Central memory CD4-positive, alpha-beta T cell (primary cell): ENCODE results near the gene TEKT1.
"Not testable (repeated sequence)": the region's sequence is repeated elsewhere in the genome, so short reads cannot be mapped to it uniquely, and the experiment has no call there.

Source experiments
- DNase-seq: peaks from one replicate; pipeline ENCODE4 v3.0.0; 2022
- total RNA-seq, 3 experiments: gene quantifications; one replicate each; lab custom pipeline; 2026; lab: John Stamatoyannopoulos, UW

TEKT1 gene
- total RNA-seq = 0 to 0.39 (median 0) reads per million in 3 experiments

- DNase-seq = peak; percentile 79
Observed at GRCh38 chr17:6831661-6832263, at the start of gene TEKT1. TSS of gene TEKT1 (minus strand) at chr17:6831729. CDS start at chr17:6830376, 1,353 bp downstream.

DNA sequence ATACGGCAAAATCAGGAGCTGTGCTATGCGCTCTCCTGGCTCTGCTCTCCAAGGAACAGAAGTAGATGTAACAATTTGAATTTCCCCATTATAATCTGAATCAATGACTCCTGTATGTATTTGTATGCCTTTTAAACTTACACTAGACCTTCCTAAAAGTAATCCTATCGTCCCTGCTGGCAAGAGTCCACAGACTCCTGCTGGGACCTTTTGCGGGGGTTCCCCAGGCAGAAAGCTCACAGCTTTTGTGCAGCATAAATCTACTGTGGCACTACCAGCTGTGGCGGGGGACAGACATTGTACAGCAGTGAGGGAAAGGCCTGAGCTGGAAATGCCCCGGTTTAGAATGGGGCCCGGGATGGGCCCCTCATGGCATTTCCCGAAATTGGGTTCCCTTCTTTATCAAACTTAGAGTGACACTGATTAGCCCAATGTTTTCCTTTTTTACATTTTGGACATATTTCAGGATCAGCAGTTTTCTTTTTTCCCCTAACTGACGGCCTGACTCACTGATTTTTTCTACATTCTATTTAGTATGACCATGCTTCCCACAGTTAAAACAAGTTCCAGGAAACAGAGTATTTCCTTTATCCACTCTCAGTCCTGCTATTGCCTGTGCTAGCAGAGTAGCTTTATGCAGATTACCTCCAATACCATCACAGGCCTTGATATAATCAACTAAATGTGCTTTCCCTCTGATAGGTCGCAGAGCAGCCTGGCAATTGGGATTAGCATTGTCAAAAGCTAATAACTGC is 47.9 kb upstream of the TEKT1 start:
- DNase-seq = not testable (repeated sequence)

- DNase-seq = not testable (repeated sequence)
Observed at GRCh38 chr17:6875276-6875675, 43.7 kb upstream of the TEKT1 start.

DNA sequence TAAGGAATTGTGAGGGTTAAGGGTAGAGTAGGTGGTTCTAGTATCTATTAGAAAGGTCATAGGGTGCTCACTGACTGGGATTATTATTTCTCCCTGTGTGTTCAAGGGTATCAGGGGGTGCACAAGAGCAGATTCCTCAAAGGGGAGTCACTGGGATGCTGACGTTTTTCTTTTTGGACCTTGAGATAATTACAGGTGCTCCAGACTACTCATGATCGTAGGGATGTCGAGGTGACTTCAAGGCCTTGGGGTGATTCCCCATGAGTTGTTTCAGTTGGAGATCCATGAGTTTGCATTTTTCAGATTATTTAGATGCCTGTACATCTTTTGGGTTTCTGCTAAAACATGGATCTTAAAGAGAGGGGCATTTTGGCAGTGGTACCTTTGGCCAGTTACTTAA is 41.4 kb upstream of the TEKT1 start:
- DNase-seq = no peak

DNA sequence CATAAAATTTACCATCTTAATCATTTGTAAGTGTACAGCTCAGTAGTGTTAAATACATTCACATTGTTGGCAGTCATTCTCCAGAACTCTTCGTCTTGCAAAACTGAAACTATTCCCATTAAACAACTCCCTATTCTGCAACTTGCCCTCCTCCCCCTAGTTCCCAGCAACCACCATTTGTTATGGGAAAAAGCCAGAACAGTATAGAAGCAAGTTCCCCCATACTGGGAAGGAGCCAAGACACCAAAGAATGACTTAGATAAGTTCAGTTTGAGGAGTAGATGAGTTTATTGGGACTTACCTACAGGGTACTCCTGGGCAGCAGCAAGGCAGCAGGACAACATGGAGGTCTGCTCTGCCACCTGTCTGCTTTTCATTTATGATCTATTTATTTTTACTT is 39.3 kb upstream of the TEKT1 start:
- DNase-seq = no peak

GRCh38 chr17:6868582-6868981 is 37.1 kb upstream of the TEKT1 start:
- DNase-seq = no peak

DNA sequence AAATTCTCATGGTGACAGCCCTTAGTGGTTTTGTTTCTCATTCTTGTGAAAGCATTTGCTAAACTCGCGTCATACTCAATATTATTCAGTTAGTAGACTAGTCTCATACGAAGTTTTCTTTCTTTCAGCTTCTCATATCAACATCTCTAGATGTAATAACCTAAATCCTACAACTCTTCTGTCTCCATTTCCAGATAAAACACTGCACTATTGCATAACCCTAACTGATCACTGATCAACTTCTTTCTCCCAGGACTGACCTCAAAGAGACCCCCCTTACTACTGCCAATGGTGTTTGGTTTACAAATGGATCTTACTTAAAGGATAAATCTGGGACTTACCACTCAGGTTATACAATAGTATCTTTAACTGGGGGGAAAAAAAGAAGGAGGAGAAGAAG is 36.3 kb upstream of the TEKT1 start:
- no peak for DNase-seq

- no peak for DNase-seq
Observed at GRCh38 chr17:6862825-6863224, 31.3 kb upstream of the TEKT1 start.

DNA sequence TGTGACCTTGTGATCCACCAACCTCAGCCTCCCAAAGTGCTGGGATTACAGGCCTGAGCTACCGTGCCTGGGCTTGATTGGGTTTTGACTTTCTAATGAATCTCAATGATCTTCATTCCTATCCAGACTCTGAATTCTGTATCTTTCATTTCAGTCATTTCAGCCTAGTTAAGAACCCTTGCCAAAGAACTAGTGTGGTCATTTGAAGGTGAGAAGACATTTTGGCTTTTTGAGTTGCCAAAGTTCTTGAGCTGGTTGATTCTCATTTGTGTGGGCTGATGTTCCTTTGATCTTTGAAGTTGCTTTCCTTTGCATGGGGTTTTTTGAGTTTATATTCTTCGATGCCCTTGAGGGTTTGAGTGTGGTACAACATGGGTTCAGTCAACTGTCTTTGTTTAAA is 30.6 kb upstream of the TEKT1 start:
- DNase-seq = no peak

- no peak for DNase-seq
Observed at GRCh38 chr17:6857904-6858303, 26.4 kb upstream of the TEKT1 start.

GRCh38 chr17:6857336-6857735 is 25.8 kb upstream of the TEKT1 start:
- DNase-seq = no peak

- no peak for DNase-seq
Observed at GRCh38 chr17:6856051-6856450, 24.5 kb upstream of the TEKT1 start.

- no peak for DNase-seq
Observed at GRCh38 chr17:6853764-6854442, 22.4 kb upstream of the TEKT1 start.

DNA sequence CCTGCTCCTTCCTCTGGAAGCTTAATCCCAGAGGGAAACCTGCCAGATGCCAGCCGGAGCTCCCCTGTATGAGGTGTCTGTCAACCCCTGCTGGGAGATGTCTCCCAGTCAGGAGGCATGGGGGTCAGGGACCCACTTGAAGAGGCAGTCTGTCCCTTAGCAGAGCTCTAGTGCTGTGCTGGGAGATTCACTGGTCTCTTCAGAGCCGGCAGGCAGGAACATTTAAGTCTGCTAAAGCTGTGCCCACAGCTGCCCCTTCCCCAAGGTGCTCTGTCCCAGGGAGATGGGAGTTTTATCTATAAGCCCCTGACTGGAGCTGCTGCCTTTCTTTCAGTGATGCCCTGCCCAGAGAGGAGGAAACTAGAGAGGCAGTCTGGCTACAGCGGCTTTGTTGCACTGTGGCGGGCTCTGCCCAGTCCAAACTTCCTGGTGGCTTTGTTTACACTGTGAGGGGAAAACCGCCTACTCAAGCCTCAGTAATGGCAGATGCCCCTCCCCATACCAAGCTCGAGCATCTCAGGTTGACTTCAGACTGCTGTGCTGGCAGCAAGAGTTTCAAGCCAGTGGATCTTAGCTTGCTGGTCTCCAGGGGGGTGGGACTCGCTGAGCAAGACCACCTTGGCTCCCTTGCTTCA is 17.1 kb upstream of the TEKT1 start:
- DNase-seq = not testable (repeated sequence)

DNA sequence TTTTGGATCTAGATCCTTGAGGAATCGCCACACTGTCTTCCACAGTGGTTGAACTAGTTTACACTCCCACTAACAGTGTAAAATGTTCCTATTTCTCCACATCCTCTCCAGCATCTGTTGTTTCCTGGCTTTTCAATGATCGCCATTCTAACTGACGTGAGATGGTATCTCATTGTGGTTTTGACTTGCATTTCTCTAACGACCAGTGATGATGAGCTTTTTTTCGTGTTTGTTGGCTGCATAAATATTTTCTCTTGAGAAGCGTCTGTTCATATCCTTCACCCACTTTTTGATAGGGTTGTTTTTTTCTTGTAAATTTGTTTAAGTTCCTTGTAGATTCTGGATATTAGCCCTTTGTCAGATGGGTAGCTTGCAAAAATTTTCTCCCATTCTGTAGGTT is 14.6 kb upstream of the TEKT1 start:
- DNase-seq = not testable (repeated sequence)

GRCh38 chr17:6844406-6844805 is 12.9 kb upstream of the TEKT1 start:
- DNase-seq = not testable (repeated sequence)

- DNase-seq = peak; percentile 27
Observed at GRCh38 chr17:6843241-6843880, 11.8 kb upstream of the TEKT1 start.

GRCh38 chr17:6841769-6842168 is 10.2 kb upstream of the TEKT1 start:
- DNase-seq = not testable (repeated sequence)

DNA sequence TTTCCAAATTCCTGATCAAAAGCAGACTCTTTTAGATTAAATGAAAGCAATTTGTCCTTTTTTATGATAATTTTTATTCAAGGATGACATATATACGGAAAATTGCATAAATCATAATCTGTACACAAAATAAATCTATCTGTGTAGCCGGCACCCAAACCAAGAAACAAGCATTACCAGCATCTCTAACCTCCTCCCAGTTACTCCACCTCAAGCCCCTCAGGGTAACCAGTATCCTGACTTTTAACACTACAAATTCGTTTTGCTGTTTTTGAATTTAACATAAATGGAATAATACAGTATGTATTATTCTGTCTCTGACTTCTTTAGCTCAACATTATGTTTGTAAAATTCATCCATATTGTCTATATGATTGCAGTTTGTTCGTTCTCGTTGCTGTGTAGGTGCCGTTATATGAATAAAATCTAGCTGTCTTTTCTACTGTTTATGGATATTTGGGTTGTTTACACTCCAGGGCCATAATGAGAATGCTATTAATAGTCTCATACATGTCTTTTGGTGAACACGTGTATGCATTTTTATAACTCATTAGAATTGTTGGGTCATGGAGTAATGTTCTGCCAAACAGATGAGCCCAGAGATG is 1.0 kb downstream of the TEKT1 start:
- no peak for DNase-seq

GRCh38 chr17:6823011-6823442 is 8.5 kb downstream of the TEKT1 start:
- no peak for DNase-seq

- no peak for DNase-seq
Observed at GRCh38 chr17:6818938-6819337, 12.6 kb downstream of the TEKT1 start.

GRCh38 chr17:6816368-6816767 is 15.2 kb downstream of the TEKT1 start:
- DNase-seq = not testable (repeated sequence)
